Stimulated activated naive B cell treated with anti-CD40 and anti-IgM and Interleukin-4, amounts not matched to agents 10 μg/mL and 1 μg/mL and 100 μg/mL, for 72 hours (primary cell): Measurements from ENCODE around the gene FKBP9.
"Not testable (repeated sequence)": the region's sequence is repeated elsewhere in the genome, so short reads cannot be mapped to it uniquely, and the experiment has no call there.

Experiments
- ATAC-seq, 2 donors: fragments of 150-1000 bp; cut with Tn5 transposase; replicated peaks; 2 replicates each; pipeline ENCODE4 v1.10.0; 2021; ENCODE audit warnings: moderate library complexity in 1 of 2
- DNase-seq: peaks from one replicate; pipeline ENCODE4 v3.0.0; 2021
- H3K27ac Mint-ChIP-seq: one replicate; pipeline ENCODE4 v1.8.0; 2022; ENCODE audit warnings: mild to moderate bottlenecking, mixed read lengths
- H3K27me3 Mint-ChIP-seq, 2 donors: one replicate each; pipeline ENCODE4 v1.8.0; 2022; ENCODE audit warnings: mixed read lengths in 2 of 2
- H3K36me3 Mint-ChIP-seq, 2 donors: one replicate each; pipeline ENCODE4 v1.8.0; 2022; ENCODE audit warnings: mixed read lengths in 2 of 2, mild to moderate bottlenecking in 1 of 2
- H3K4me1 Mint-ChIP-seq, 2 donors: one replicate each; pipeline ENCODE4 v1.8.0; 2022; ENCODE audit warnings: mixed read lengths in 2 of 2, mild to moderate bottlenecking in 1 of 2
- H3K4me3 Mint-ChIP-seq, 2 donors: one replicate each; pipeline ENCODE4 v1.8.0; 2022; ENCODE audit warnings: mild to moderate bottlenecking in 2 of 2, mixed read lengths in 2 of 2, moderate library complexity in 1 of 2
- H3K9me3 Mint-ChIP-seq, 2 donors: one replicate each; pipeline ENCODE4 v1.8.0; 2022; ENCODE audit warnings: mixed read lengths in 2 of 2, mild to moderate bottlenecking in 1 of 2

The FKBP9 gene

GRCh38 chr7:32977159-32977558, 19.9 kb downstream of the FKBP9 start:
- DNase-seq, H3K4me1 Mint-ChIP-seq, H3K27me3 Mint-ChIP-seq, ATAC-seq, H3K9me3 Mint-ChIP-seq, H3K4me3 Mint-ChIP-seq, H3K36me3 Mint-ChIP-seq, H3K27ac Mint-ChIP-seq: not testable (repeated sequence)

DNA sequence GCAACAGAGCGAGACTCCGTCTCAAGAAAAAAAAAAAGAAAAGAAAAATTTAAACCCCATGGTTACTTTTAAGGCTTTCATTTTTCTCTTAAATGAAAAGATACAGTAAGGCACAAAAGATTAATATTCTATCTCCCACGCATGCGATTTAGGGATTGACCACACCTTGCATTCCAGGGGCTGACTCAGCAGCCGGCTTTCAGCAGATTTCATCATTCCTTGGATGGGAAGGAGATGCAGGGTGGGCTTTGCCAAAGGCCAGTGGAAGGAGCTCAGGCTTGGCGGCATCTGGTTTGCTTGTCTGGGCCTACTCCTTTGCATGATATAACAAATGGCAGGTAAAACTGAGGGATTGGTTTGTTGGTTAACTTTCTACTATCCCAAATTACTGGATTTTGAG, 22.0 kb downstream of the FKBP9 start:
- H3K27me3 Mint-ChIP-seq, H3K36me3 Mint-ChIP-seq, H3K4me1 Mint-ChIP-seq, H3K4me3 Mint-ChIP-seq, DNase-seq, ATAC-seq, H3K9me3 Mint-ChIP-seq, H3K27ac Mint-ChIP-seq: not testable (repeated sequence)

GRCh38 chr7:32979902-32980301, 22.7 kb downstream of the FKBP9 start:
- not testable (repeated sequence) for H3K27ac Mint-ChIP-seq, H3K27me3 Mint-ChIP-seq, H3K4me3 Mint-ChIP-seq, DNase-seq, H3K4me1 Mint-ChIP-seq, H3K9me3 Mint-ChIP-seq, H3K36me3 Mint-ChIP-seq, ATAC-seq

- peak; percentile 31 to 51 for ATAC-seq
- H3K27ac Mint-ChIP-seq = not testable (repeated sequence)
Observed at GRCh38 chr7:32988148-32988547, 30.9 kb downstream of the FKBP9 start.

DNA sequence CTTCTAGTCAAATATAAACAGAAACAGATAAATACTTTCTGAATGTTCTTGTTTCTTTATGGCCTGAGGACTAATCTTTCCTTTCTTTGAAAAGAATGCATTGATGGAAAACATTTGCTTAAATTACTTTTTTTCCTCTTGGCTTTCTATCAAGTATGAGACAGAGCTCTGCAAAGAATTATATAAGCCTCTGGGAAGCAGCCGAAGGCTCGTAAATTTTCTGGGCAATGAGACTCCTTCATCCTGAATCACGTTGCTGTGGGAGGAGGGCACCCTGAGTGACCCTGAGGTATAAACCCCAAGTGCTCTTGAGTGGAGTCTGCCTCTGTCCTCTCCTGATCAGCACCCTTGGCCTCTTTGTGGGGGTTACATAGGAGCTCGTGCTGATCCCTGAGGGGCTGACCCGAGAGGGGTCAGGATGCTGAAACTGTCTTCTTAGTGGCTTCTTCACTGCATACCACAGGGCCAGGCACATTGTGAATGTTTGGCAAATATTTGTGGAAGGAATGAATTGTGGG, 33.9 kb downstream of the FKBP9 start:
- not testable (repeated sequence) for H3K36me3 Mint-ChIP-seq, H3K9me3 Mint-ChIP-seq, H3K27ac Mint-ChIP-seq, DNase-seq, ATAC-seq, H3K4me3 Mint-ChIP-seq
- peaks cover 10 to 17% of the 10 kb centered on the region in 2 donors for H3K4me1 Mint-ChIP-seq
- H3K27me3 Mint-ChIP-seq = peaks cover 5 to 13% of the 10 kb centered on the region in 2 donors

More at GRCh38 chr7:32988148-32988547, 30.9 kb downstream of the FKBP9 start:
- Mint-ChIP-seq H3K4me1 (peaks cover 10 to 17% of the 10 kb centered on the region in 2 donors), H3K27me3 (peaks cover 5 to 18% of the 10 kb centered on the region in 2 donors)
- not testable (repeated sequence) for H3K36me3 Mint-ChIP-seq, DNase-seq, H3K9me3 Mint-ChIP-seq, H3K4me3 Mint-ChIP-seq

GRCh38 chr7:32991975-32992700, 34.9 kb downstream of the FKBP9 start:
- not testable (repeated sequence) for H3K9me3 Mint-ChIP-seq, H3K36me3 Mint-ChIP-seq, H3K27me3 Mint-ChIP-seq, H3K27ac Mint-ChIP-seq, H3K4me3 Mint-ChIP-seq, DNase-seq
- H3K4me1 Mint-ChIP-seq = peaks cover 10 to 17% of the 10 kb centered on the region in 2 donors
- peak in 1 of 2 donors; percentile 33 for ATAC-seq

- H3K27ac Mint-ChIP-seq, H3K36me3 Mint-ChIP-seq, ATAC-seq, H3K9me3 Mint-ChIP-seq, H3K4me3 Mint-ChIP-seq, DNase-seq: not testable (repeated sequence)
- Mint-ChIP-seq H3K27me3 (peaks cover 5 to 12% of the 10 kb centered on the region in 2 donors), H3K4me1 (peaks cover 10 to 17% of the 10 kb centered on the region in 2 donors)
Observed at GRCh38 chr7:32992750-32993149, 35.5 kb downstream of the FKBP9 start.

- DNase-seq, H3K9me3 Mint-ChIP-seq, ATAC-seq, H3K27ac Mint-ChIP-seq, H3K4me1 Mint-ChIP-seq, H3K4me3 Mint-ChIP-seq, H3K36me3 Mint-ChIP-seq: not testable (repeated sequence)
- H3K27me3 Mint-ChIP-seq = peaks cover 14 to 26% of the 10 kb centered on the region in 2 donors
Observed at GRCh38 chr7:32997956-32998355, 40.7 kb downstream of the FKBP9 start.

DNA sequence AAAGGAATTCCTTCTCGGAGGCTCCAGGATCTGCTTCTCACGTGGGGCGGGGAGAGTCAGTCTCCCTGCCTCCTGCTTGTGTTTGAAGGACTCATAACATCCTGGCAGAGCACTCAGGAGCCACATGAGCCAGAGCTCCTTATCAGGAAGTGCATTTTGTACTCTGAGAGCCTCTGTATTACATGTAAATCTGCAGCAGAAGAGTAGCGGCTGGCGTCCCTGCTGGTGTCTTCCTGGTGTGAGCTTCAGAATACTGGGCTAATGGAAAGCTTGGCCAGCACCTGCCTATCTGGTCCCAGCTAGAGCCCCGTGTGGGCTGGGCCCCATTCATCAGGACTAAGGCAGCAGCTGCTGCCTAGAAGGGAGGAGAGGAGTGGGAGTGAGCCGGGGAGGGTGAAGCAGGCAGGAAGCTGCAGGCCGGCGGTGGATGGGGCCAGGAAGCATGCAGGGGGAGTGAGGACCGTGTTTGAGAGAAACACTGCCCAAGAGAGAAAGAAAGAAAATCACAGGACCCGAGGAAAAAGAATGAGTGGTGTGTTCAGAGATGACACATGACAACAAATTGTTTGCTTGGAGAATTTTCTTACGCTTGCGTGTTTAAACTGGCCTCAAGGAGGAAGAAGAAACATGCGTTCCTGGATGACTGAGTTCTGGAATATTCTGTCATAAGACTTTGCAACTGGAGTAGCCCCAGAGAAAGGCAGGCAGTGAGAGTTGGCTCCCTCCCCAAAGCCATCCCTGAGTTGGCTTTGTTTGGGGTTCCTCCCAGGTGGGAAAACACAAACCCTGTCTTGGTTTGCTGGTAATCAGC, 41.3 kb downstream of the FKBP9 start:
- peak; percentile 45 to 49 for ATAC-seq
- not testable (repeated sequence) for DNase-seq

GRCh38 chr7:32999380-32999779, 42.1 kb downstream of the FKBP9 start:
- H3K36me3 Mint-ChIP-seq = peaks cover 3 to 14% of the 10 kb centered on the region in 2 donors
- ATAC-seq, H3K4me1 Mint-ChIP-seq, H3K27ac Mint-ChIP-seq, H3K4me3 Mint-ChIP-seq, DNase-seq, H3K9me3 Mint-ChIP-seq: not testable (repeated sequence)
- H3K27me3 Mint-ChIP-seq = peaks cover 14 to 26% of the 10 kb centered on the region in 2 donors

More for the DNA sequence above, 41.3 kb downstream of the FKBP9 start:
- H3K4me1 Mint-ChIP-seq, H3K9me3 Mint-ChIP-seq, H3K36me3 Mint-ChIP-seq, H3K27ac Mint-ChIP-seq: not testable (repeated sequence)
- Mint-ChIP-seq H3K4me3 (peak overlapping the region in 1 of 2 donors; percentile 73), H3K27me3 (peaks cover 14 to 26% of the 10 kb centered on the region in 2 donors)

- DNase-seq, ATAC-seq, H3K27ac Mint-ChIP-seq, H3K4me3 Mint-ChIP-seq, H3K4me1 Mint-ChIP-seq, H3K9me3 Mint-ChIP-seq: not testable (repeated sequence)
- Mint-ChIP-seq H3K27me3 (peaks cover 14 to 18% of the 10 kb centered on the region in 2 donors), H3K36me3 (peaks cover 14 to 29% of the 10 kb centered on the region in 2 donors)
Observed at GRCh38 chr7:33003111-33003510, 45.9 kb downstream of the FKBP9 start.

GRCh38 chr7:33004104-33004616, 46.9 kb downstream of the FKBP9 start:
- H3K4me3 Mint-ChIP-seq = not testable (repeated sequence)
- peak overlapping the region; percentile 9 for H3K27ac Mint-ChIP-seq

GRCh38 chr7:33005193-33005592, 48.0 kb downstream of the FKBP9 start:
- not testable (repeated sequence) for H3K27ac Mint-ChIP-seq, ATAC-seq, H3K4me1 Mint-ChIP-seq

More at GRCh38 chr7:33004104-33004616, 46.9 kb downstream of the FKBP9 start:
- H3K9me3 Mint-ChIP-seq, H3K27me3 Mint-ChIP-seq, DNase-seq, ATAC-seq, H3K4me1 Mint-ChIP-seq: not testable (repeated sequence)
- H3K36me3 Mint-ChIP-seq = peaks cover 14 to 36% of the 10 kb centered on the region in 2 donors

DNA sequence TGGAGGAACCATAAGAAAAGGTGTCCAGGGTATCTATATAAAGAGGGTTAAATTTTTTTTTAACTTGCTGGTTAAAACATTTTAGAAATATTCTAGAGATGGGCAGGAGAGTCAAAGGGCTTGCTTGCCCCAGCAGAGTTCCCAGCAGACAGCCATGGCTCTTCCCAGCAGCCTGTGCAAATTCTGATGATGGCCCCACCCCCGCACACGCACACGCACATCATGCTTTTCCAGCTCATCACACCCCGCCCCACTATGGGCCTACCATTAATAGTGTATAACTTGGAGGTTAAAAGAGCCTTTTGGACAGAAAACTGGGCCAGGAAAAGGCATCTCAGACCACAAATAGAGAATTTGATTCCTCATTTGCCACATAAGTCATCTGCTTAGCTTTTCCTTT, 48.5 kb downstream of the FKBP9 start:
- not testable (repeated sequence) for H3K4me1 Mint-ChIP-seq, H3K27me3 Mint-ChIP-seq, H3K9me3 Mint-ChIP-seq, H3K4me3 Mint-ChIP-seq, ATAC-seq, DNase-seq, H3K27ac Mint-ChIP-seq
- H3K36me3 Mint-ChIP-seq = peaks cover 18 to 42% of the 10 kb centered on the region in 2 donors

More at GRCh38 chr7:33005193-33005592, 48.0 kb downstream of the FKBP9 start:
- H3K36me3 Mint-ChIP-seq = peaks cover 15 to 38% of the 10 kb centered on the region in 2 donors
- not testable (repeated sequence) for H3K4me3 Mint-ChIP-seq, H3K27me3 Mint-ChIP-seq, DNase-seq, H3K9me3 Mint-ChIP-seq
